Left ventricle myocardium inferior (tissue), 1 donor: Measurements from ENCODE around the gene EXOC7. TPM values are rescaled to one million over a fixed set of nuclear protein-coding genes. Genes with fewer than 3 reads are reported as not detected.

Source experiments
- DNase-seq: peaks from one replicate; pipeline ENCODE4 v3.0.0-alpha.2; 2020
- H3K27ac ChIP-seq: fragments of 200-600 bp; replicated peaks from 2 replicates; pipeline ENCODE4 v1.8.0; 2021
- H3K27me3 ChIP-seq: fragments of 200-600 bp; 2 replicates; pipeline ENCODE4 v1.8.0; 2021; ENCODE audit warnings: low read depth
- H3K36me3 ChIP-seq: fragments of 200-600 bp; 2 replicates; pipeline ENCODE4 v1.8.0; 2021
- H3K4me1 ChIP-seq: fragments of 200-600 bp; 2 replicates; pipeline ENCODE4 v1.8.0; 2021
- H3K4me3 ChIP-seq: fragments of 200-600 bp; 2 replicates; pipeline ENCODE4 v1.8.0; 2021; ENCODE audit warnings: mild to moderate bottlenecking, moderate library complexity
- H3K9me3 ChIP-seq: fragments of 200-600 bp; replicated peaks from 2 replicates; pipeline ENCODE4 v1.8.0; 2021
- CTCF ChIP-seq: fragments of 200-600 bp; IDR thresholded peaks from 2 replicates; pipeline ENCODE4 v1.8.0; 2021; ENCODE audit warnings: antibody characterized with exemption, mild to moderate bottlenecking, borderline replicate concordance
- intact Hi-C: fragments of 100-400 bp; cut with micrococcal nuclease; formaldehyde crosslinking; loops from one replicate; pipeline ENCODE4 v1.11.0; 2022
- total RNA-seq: library from RNA; stranded (reverse); fragmentation: NEBNext Ultra II Directional; extraction: Animal tissue kit (Norgen Biotek cat#: 25700); gene quantifications from one replicate; pipeline ENCODE4 v1.2.1, GENCODE V29; 2021
- donor health status: DM: no; HTN: yes; CAD: no; lungs with severe emphysema.

The EXOC7 gene
- total RNA-seq, 1 donor from 2014 or later, result 81.1 TPM

- no peak overlapping the region for H3K4me3 ChIP-seq
- TF ChIP-seq CTCF, result no peak
- H3K27ac ChIP-seq, result no peak overlapping the region
- peaks cover 68% of the 10 kb centered on the region for H3K27me3 ChIP-seq
- intact Hi-C loops, result no loop called here
- peaks cover 59% of the 10 kb centered on the region for H3K4me1 ChIP-seq
- no peaks in the 10 kb centered on the region for H3K9me3 ChIP-seq
- no peaks in the 10 kb centered on the region for H3K36me3 ChIP-seq
- DNase-seq, result no peak
These were observed 25.9 kb downstream of the EXOC7 start for GRCh38 chr17:76077584-76078110.

GRCh38 chr17:76076765-76077583 lies 26.6 kb downstream of the EXOC7 start:
- TF ChIP-seq CTCF, result no peak
- Histone ChIP-seq H3K4me1 (peaks cover 62% of the 10 kb centered on the region), H3K4me3 (peak overlapping the region; percentile 40), H3K36me3 (no peaks in the 10 kb centered on the region), H3K9me3 (no peaks in the 10 kb centered on the region), H3K27me3 (peaks cover 68% of the 10 kb centered on the region), H3K27ac (no peak overlapping the region)
- intact Hi-C loops, result no loop called here
- no peak for DNase-seq

DNA sequence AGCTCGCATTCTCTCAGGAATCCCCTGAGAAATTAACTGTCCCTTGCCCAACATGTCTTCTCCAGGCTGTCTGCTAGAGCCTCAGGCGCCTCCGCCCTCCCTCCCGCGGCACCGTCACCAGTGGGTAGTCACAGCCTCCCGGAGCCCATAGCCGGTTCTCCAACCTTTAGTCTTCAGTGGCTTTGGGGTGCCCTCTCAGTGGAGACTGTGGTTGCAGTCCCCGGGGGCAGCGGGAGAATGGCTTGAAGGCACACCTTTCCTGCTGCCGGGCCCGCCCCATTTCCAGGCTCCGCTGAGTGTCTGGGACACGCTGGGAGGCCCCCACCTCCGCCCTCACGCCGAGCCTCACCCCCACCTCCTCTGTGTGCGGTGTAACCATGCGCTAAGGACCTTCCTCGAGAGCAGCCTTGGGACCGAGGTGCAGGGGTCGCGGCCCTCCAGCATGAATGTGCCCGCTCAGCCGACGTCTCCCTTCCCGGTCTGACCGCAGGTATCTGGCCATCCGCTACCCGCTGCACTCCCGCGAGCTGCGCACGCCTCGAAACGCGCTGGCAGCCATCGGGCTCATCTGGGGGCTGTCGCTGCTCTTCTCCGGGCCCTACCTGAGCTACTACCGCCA lies 27.3 kb downstream of the EXOC7 start:
- Histone ChIP-seq H3K27ac (no peak overlapping the region), H3K27me3 (peaks cover 68% of the 10 kb centered on the region), H3K36me3 (no peaks in the 10 kb centered on the region), H3K4me1 (peaks cover 70% of the 10 kb centered on the region), H3K9me3 (no peaks in the 10 kb centered on the region), H3K4me3 (peak overlapping the region; percentile 40)
- DNase-seq, result no peak
- TF ChIP-seq CTCF, result no peak
- intact Hi-C loops, result no loop called here

GRCh38 chr17:76075364-76076145 lies 28.0 kb downstream of the EXOC7 start:
- TF ChIP-seq CTCF, result no peak
- no peak overlapping the region for H3K27ac ChIP-seq
- no peaks in the 10 kb centered on the region for H3K36me3 ChIP-seq
- intact Hi-C loops, result no loop called here
- peaks cover 75% of the 10 kb centered on the region for H3K4me1 ChIP-seq
- H3K9me3 ChIP-seq, result no peaks in the 10 kb centered on the region
- H3K4me3 ChIP-seq, result peak overlapping the region; percentile 40
- no peak for DNase-seq
- H3K27me3 ChIP-seq, result peaks cover 68% of the 10 kb centered on the region
